Epithelial cell of esophagus (primary cell): ENCODE measurements around the gene GABARAP.
"Not testable (repeated sequence)": the region's sequence is repeated elsewhere in the genome, so short reads cannot be mapped to it uniquely, and the experiment has no call there.

Source experiments
- DNase-seq: peaks from one replicate; pipeline ENCODE4 v3.0.0; 2010; ENCODE audit warnings: low read depth
- H3K4me3 ChIP-seq: 2 replicates; pipeline ENCODE4 v1.5.1; 2011; ENCODE audit warnings: mild to moderate bottlenecking, low read length, control low read depth
- TF ChIP-seq, protein P1 (sequence below): IDR thresholded peaks from 2 replicates; pipeline ENCODE4 v1.5.1; 2011; ENCODE audit warnings: low read depth, mild to moderate bottlenecking, low read length, control low read depth, inconsistent platforms; ENCODE audit not compliant: insufficient read depth; ENCODE audit errors: missing control alignments

GABARAP gene

DNA sequence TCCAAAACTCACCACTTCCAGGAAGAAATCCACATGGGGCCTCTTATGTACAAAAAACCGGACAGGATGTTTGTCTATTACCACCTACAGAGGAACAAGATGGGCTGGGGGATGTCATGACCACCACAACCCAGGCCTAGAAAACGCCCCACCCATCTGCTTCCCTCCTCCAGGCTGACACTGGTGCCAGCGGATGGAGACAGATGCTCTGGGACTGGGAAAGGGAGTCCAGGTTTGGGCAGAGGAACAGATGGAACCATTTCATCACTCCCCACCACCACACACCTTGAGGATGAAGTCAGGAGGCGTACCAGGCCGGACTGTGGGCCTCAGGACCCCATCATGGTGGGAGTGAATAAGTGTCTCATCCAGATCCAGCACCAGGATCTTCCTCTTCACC, 4.5 kb upstream of the GABARAP start:
- no peak for DNase-seq
- H3K4me3 ChIP-seq, result no peak overlapping the region
- TF ChIP-seq, protein P1, sequence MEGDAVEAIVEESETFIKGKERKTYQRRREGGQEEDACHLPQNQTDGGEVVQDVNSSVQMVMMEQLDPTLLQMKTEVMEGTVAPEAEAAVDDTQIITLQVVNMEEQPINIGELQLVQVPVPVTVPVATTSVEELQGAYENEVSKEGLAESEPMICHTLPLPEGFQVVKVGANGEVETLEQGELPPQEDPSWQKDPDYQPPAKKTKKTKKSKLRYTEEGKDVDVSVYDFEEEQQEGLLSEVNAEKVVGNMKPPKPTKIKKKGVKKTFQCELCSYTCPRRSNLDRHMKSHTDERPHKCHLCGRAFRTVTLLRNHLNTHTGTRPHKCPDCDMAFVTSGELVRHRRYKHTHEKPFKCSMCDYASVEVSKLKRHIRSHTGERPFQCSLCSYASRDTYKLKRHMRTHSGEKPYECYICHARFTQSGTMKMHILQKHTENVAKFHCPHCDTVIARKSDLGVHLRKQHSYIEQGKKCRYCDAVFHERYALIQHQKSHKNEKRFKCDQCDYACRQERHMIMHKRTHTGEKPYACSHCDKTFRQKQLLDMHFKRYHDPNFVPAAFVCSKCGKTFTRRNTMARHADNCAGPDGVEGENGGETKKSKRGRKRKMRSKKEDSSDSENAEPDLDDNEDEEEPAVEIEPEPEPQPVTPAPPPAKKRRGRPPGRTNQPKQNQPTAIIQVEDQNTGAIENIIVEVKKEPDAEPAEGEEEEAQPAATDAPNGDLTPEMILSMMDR, result no peak

DNA sequence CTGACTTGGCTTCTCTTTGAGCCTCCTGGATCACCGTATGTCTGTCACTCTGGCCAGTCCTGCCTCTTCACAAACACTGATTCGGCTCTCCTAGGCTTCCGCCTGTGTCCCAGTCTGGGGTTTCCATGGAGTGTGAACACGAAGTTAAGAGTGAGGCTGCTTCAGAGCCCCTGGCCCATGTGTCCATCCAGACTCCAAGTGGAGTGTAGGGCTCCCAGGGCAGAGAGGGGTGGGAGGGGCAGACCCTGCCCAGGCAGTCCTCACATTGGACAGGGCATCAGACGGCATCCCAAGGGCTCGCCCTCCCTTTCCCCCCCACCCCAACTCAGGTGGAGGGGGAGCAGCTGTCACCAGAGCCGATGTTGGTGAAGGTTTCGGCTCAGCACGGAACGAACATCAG, 1.6 kb upstream of the GABARAP start:
- not testable (repeated sequence) for H3K4me3 ChIP-seq, DNase-seq

DNA sequence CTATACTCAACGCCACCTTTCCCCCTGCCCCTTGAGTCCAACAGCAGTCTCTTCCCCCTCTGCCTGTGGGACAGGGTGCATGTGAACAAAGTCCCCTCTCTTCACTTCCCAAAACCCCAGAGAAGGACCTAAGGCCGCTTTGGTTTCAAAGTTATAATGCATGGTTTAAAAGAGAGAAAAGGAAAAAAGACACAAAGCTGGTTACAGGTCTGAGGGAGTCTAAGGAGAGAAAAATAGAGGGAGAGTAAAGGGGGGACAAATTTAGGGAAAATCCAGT, 1.1 kb upstream of the GABARAP start:
- no peak for DNase-seq
- TF ChIP-seq, protein P1, result no peak

DNA sequence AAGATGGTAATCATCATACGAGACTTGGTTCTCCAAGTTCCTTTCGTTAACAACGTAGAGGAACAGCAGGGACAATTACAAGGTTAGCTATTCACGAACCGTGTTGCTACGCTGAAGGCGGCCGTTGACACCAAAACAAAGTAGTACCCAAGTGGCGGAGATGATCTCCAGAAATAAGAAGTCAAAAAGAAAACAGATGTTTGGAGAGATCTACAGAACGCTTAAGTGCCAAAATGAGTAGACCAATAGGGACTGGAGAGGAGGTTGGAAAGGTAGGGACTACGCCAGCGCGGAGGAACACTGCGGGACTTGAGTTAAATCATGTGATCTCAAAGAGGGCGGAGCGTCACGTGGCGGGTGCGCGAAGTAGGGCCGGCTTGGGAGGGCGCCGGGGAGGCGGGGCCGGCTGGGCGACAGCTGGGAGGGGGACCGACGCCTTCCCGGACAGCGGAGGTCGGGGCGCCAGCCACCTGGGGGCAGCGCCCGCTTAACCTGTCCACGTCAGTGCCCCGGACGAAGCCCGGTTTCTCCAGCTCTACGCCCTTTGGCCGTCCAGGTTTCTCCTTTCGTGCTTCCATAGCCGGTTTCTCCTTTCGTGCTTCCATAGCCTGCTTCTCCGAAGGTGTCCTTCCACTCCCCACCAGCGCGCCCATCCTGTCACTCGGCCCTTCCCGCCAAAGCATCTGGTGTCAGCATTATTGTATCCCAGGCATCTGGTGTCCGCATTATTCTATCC, 636 bp upstream of the GABARAP start:
- peak overlapping the region; percentile 96 for H3K4me3 ChIP-seq
- TF ChIP-seq, protein P1, result no peak
- DNase-seq, result peak; percentile 95

More for the DNA sequence above, 1.1 kb upstream of the GABARAP start:
- peak overlapping the region; percentile 96 for H3K4me3 ChIP-seq

DNA sequence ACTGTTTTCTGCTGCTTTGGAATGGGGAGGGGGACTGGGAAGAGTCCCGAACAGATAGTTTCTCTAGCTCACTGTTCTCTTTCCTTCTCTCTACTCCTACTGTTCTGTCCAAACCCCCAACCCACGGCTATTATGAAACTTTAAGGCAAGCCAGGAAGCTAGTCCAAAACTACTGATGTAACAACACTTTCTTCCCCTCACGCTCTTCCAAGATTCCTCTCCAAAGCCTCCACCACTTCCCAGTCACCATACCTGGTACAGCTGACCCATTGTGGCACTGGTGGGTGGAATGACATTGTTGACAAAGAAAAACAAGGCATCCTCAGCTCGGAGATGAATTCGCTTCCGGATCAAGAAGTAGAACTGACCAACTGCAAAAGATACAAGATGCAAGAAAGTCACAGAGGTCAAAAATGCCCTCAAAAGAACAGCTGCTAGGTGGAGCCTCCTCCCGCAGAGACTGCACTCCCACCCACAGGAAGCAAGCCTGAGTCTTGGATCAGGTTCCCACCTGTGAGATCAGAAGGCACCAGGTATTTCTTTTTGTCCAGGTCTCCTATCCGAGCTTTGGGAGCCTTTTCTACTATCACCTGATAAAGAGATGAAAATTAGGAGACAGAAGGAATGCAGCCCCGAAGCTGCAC, 1.0 kb downstream of the GABARAP start:
- H3K4me3 ChIP-seq, result peak overlapping the region; percentile 96
- TF ChIP-seq, protein P1, result no peak
- DNase-seq, result no peak

DNA sequence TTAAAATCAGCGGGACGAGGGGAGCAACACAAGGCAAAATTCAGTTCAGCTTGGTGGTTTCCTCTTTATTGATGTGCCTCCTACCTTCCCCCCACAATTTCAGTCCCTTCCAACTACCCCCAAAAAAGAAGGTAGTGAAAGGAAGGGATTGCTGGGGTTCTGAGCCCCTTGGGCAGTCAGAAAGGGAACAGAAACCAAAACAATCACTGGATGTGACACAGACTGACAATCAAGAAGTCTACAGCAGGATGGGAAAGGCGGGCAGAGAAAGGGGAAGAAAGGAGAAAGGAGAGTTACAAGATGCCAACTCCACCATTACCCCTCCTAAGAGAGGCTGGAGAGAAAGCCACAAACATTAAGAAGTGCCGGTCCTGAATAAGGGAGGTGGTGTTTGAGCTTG, 1.9 kb downstream of the GABARAP start:
- no peak for DNase-seq
- H3K4me3 ChIP-seq, result peak overlapping the region; percentile 96

More for the DNA sequence above, 1.9 kb downstream of the GABARAP start:
- TF ChIP-seq, protein P1, result no peak
